ENCODE measurements around the gene ABCA9. TPM values are rescaled to one million over a fixed set of nuclear protein-coding genes. Genes with fewer than 3 reads are reported as not detected.

Gene ABCA9
- total and polyA plus RNA-seq, 9 of the 15 experiments (the other 6 are each of a cell fraction or from before 2014, with no cell fraction given) = 0.04 TPM; not detected in 8

GRCh38 chr17:69082696-69083095 lies 22.0 kb upstream of the ABCA9 start:
- POLR2A ChIA-PET = no interaction called here
- H3K4me1 ChIP-seq (replicated peaks in 1 of 2; ENCODE audit: control insufficient read depth in 2 of 2, insufficient read depth in 2 of 2, low read length in 2 of 2) = no peaks in the 10 kb centered on the region
- H3K4me2 ChIP-seq (ENCODE audit: insufficient read depth, low read length) = no peak overlapping the region
- no peak overlapping the region for H3K9ac ChIP-seq (ENCODE audit: insufficient read depth in 1 of 2, low read depth in 2 of 2, low read length in 2 of 2)
- no peak for ATAC-seq
- BruUV-seq (replicated peaks) = no TSS peak
- H2AFZ ChIP-seq (ENCODE audit: low read depth, low read length) = no peak overlapping the region
- no peak overlapping the region for H3K4me3 ChIP-seq
- H3K79me2 ChIP-seq (ENCODE audit: control insufficient read depth, insufficient read depth, low read length) = no peaks in the 10 kb centered on the region
- no peak for DNase-seq (ENCODE audit: extremely low read depth in 1 of 4, low spot score in 3 of 4)
- TF ChIP-seq, protein P1, sequence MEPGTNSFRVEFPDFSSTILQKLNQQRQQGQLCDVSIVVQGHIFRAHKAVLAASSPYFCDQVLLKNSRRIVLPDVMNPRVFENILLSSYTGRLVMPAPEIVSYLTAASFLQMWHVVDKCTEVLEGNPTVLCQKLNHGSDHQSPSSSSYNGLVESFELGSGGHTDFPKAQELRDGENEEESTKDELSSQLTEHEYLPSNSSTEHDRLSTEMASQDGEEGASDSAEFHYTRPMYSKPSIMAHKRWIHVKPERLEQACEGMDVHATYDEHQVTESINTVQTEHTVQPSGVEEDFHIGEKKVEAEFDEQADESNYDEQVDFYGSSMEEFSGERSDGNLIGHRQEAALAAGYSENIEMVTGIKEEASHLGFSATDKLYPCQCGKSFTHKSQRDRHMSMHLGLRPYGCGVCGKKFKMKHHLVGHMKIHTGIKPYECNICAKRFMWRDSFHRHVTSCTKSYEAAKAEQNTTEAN (CRISPR knock-in tag; IDR thresholded peaks at IDR 0.05) = no peak
- TF ChIP-seq ZNF75A (CRISPR knock-in tag; IDR thresholded peaks at IDR 0.05) = peak; percentile 91
- TF ChIP-seq CBFB (CRISPR knock-in tag; IDR thresholded peaks at IDR 0.05) = no peak
- no peak for TF ChIP-seq ZC3H4 (CRISPR knock-in tag; IDR thresholded peaks at IDR 0.05; ENCODE audit: borderline replicate concordance)
- TF ChIP-seq ZNF57 (CRISPR knock-in tag; IDR thresholded peaks at IDR 0.05) = no peak
- TF ChIP-seq SOX6 (IDR thresholded peaks at IDR 0.05) = no peak
- peak; percentile 67 for TF ChIP-seq RBM25 (IDR thresholded peaks at IDR 0.05; ENCODE audit: low read depth, low read length, severe bottlenecking)
- no peak for TF ChIP-seq TAF9B (IDR thresholded peaks at IDR 0.05; ENCODE audit: partially characterized antibody)
- TF ChIP-seq, protein P2, sequence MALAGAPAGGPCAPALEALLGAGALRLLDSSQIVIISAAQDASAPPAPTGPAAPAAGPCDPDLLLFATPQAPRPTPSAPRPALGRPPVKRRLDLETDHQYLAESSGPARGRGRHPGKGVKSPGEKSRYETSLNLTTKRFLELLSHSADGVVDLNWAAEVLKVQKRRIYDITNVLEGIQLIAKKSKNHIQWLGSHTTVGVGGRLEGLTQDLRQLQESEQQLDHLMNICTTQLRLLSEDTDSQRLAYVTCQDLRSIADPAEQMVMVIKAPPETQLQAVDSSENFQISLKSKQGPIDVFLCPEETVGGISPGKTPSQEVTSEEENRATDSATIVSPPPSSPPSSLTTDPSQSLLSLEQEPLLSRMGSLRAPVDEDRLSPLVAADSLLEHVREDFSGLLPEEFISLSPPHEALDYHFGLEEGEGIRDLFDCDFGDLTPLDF (CRISPR knock-in tag; IDR thresholded peaks at IDR 0.05) = no peak
- no peaks in the 10 kb centered on the region for H4K20me1 ChIP-seq (replicated peaks; ENCODE audit: control insufficient read depth, insufficient read depth, low read length)
- 86% methylated on average over 2 of the region's 2 CpGs for WGBS (ENCODE audit: insufficient coverage, low coverage, missing lambda C conversion rate)
- H3K27ac ChIP-seq (ENCODE audit: extremely low read depth, low read depth, low read length) = no peak overlapping the region
- CTCF ChIA-PET (ENCODE audit: low intra/inter-chr PET ratio) = no interaction called here
- intact Hi-C loops (cut with micrococcal nuclease) (no loop called here), in situ Hi-C loops (cut with MboI) (no loop called here)
- H3K36me3 ChIP-seq (ENCODE audit: control insufficient read depth, insufficient read depth, low read length) = no peaks in the 10 kb centered on the region
- no peak for FAIRE-seq
- peaks cover 8% of the 10 kb centered on the region; the same call in 1 of the 2 replicates for H3K9me3 ChIP-seq (replicated peaks; ENCODE audit: control insufficient read depth, insufficient read depth, low read depth, low read length)
- H3K27me3 ChIP-seq (ENCODE audit: control insufficient read depth in 2 of 2, insufficient read depth in 2 of 2, low read length in 2 of 2) = no peaks in the 10 kb centered on the region
- H3K9me1 ChIP-seq (ENCODE audit: control insufficient read depth, insufficient read depth, low read length) = no peaks in the 10 kb centered on the region
